Glutamatergic neuron (in vitro differentiated cells): Measurements from ENCODE around the gene CIDEC. TPM values are rescaled to one million over a fixed set of nuclear protein-coding genes. Genes with fewer than 3 reads are reported as not detected.
A peak's percentile ranks its signal among the peaks of the same experiment; 100 is the strongest.

ENCODE experiments used
- DNase-seq: peaks from one replicate; pipeline ENCODE4 v3.0.0; 2022
- H3K27ac Mint-ChIP-seq: one replicate; pipeline ENCODE4 v1.8.0; 2020; ENCODE audit warnings: mild to moderate bottlenecking, mixed read lengths, inconsistent platforms; ENCODE audit not compliant: unreplicated experiment
- H3K27me3 Mint-ChIP-seq: one replicate; pipeline ENCODE4 v1.8.0; 2020; ENCODE audit warnings: mild to moderate bottlenecking, moderate library complexity, mixed read lengths, inconsistent platforms; ENCODE audit not compliant: unreplicated experiment
- H3K36me3 Mint-ChIP-seq: one replicate; pipeline ENCODE4 v1.8.0; 2020; ENCODE audit warnings: mild to moderate bottlenecking, mixed read lengths, inconsistent platforms; ENCODE audit not compliant: unreplicated experiment
- H3K4me1 Mint-ChIP-seq: one replicate; pipeline ENCODE4 v1.8.0; 2020; ENCODE audit warnings: mild to moderate bottlenecking, low read depth, mixed read lengths, inconsistent platforms; ENCODE audit not compliant: unreplicated experiment
- H3K4me3 Mint-ChIP-seq: one replicate; pipeline ENCODE4 v1.8.0; 2020; ENCODE audit warnings: mild to moderate bottlenecking, mixed read lengths, inconsistent platforms; ENCODE audit not compliant: unreplicated experiment
- H3K9me3 Mint-ChIP-seq: one replicate; pipeline ENCODE4 v1.8.0; 2020; ENCODE audit warnings: mild to moderate bottlenecking, moderate library complexity, mixed read lengths, inconsistent platforms; ENCODE audit not compliant: unreplicated experiment
- CTCF ChIP-seq: fragments of 200-600 bp; sonication (generic); IDR thresholded peaks from one replicate; pipeline ENCODE4 v1.5.0; 2021; ENCODE audit not compliant: partially characterized antibody, unreplicated experiment
- total RNA-seq: library from RNA; stranded (reverse); fragmentation: NEBNext Ultra II Directional; extraction: Animal tissue kit (Norgen Biotek cat#: 25700); gene quantifications from one replicate; pipeline ENCODE4 v1.2.1, GENCODE V29; 2021; ENCODE audit not compliant: unreplicated experiment

CIDEC gene
- total RNA-seq, 1 donor from 2014 or later: not detected

GRCh38 chr3:9828801-9829755 lies 51.0 kb downstream of the CIDEC start:
- DNase-seq: no peak
- Mint-ChIP-seq H3K9me3 (peaks cover 3% of the 10 kb centered on the region), H3K36me3 (no peaks in the 10 kb centered on the region), H3K27me3 (no peaks in the 10 kb centered on the region), H3K4me1 (no peaks in the 10 kb centered on the region), H3K4me3 (no peak overlapping the region), H3K27ac (no peak overlapping the region)
- no peak for TF ChIP-seq CTCF

DNA sequence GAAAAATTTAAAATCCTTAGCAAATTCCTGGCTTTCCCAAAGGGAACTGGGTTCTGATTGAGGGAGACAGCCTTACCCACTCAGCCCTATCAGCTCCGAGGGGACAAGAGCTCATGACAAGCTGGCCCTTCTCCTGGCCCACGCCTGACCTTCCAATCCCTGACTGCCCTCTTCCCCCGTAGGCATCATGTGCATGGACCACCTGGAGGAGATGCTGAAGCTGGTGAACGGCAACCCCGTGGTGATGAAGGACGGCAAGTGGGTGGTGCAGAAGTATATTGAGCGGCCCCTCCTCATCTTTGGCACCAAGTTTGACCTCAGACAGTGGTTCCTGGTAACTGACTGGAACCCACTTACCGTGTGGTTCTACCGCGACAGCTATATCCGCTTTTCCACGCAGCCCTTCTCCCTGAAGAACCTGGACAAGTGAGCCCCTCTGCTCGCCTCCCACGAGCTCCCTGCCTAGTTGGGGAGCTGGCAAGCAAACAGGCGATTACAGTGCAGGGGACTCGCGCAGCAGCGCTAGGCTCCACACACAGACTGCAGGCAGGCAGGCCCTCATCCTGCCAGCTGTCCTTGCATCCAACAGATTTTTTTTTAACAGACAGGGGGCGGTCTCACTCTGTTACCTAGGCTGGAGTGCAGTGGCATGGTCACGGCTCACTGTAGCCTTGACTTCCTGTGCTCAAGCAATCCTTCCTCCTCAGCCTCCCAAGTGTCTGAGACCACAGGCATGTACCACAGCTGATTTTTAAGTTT lies 53.1 kb downstream of the CIDEC start:
- peak overlapping the region; percentile 52 for H3K27ac Mint-ChIP-seq
- TF ChIP-seq CTCF: peak; percentile 60
- H3K27me3 Mint-ChIP-seq: peaks cover 2% of the 10 kb centered on the region
- H3K4me1 Mint-ChIP-seq: no peaks in the 10 kb centered on the region
- no peaks in the 10 kb centered on the region for H3K36me3 Mint-ChIP-seq
- DNase-seq: peak; percentile 36
- H3K4me3 Mint-ChIP-seq: no peak overlapping the region
- peaks cover 2% of the 10 kb centered on the region for H3K9me3 Mint-ChIP-seq

DNA sequence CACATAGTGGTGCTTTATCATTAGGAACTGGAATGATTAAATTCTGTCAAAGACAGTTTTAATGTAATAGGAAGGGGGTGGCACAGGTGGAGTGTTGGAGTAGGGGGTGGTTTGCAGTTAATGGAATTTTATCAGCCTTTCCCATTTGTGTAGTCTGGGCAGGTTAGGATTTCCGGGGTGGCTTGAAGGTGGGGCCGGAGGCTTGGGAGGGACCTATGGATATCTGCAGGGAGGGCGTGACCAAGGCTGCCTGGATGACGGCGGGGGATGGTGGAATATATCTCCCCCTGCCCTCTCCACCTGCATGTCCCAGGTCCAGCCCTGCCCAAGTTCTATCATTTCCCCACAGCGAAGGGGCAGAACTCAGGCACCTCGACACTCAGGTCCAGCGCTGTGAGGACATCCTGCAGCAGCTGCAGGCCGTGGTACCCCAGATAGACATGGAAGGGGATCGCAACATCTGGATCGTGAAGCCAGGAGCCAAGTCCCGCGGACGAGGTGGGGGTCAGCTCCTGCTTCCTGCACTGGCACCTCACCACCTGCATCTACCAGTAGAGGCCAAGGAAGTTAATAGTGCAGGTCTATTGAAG lies 54.5 kb downstream of the CIDEC start:
- no peak for DNase-seq
- Mint-ChIP-seq H3K36me3 (no peaks in the 10 kb centered on the region), H3K4me3 (no peak overlapping the region), H3K9me3 (no peaks in the 10 kb centered on the region), H3K4me1 (no peaks in the 10 kb centered on the region), H3K27me3 (peaks cover 2% of the 10 kb centered on the region), H3K27ac (no peak overlapping the region)
- TF ChIP-seq CTCF: no peak

DNA sequence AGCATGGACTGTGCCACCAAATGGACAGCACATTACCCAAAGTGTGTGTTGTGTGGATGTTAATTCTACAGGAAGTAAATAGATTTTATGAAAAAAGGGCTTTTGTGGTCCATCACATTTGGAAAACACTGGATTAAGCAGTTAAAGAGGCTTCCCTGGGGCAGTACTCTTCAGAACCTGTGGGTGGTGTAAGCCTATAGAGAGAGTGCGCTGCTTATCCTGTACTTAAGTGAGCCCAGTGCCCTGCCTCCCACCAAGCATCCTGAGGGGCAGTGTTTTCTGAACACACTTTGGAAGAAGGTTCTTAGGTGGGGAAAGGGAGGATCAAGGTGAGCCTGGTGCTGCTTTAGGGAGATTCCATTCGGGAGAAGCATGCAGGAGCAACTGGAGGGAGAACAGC lies 59.1 kb downstream of the CIDEC start:
- Mint-ChIP-seq H3K27ac (no peak overlapping the region), H3K9me3 (no peaks in the 10 kb centered on the region), H3K4me1 (no peaks in the 10 kb centered on the region), H3K27me3 (peaks cover 2% of the 10 kb centered on the region), H3K4me3 (no peak overlapping the region), H3K36me3 (peaks cover 5% of the 10 kb centered on the region)
- no peak for DNase-seq
- peak; percentile 51 for TF ChIP-seq CTCF
